Measurements from ENCODE around the gene KRT10. TPM values are rescaled to one million over a fixed set of nuclear protein-coding genes. Genes with fewer than 3 reads are reported as not detected.
"Not testable (repeated sequence)": the region's sequence is repeated elsewhere in the genome, so short reads cannot be mapped to it uniquely, and the experiment has no call there.

Gene KRT10
- total RNA-seq, 4 donors from 2014 or later, result 8.0 to 13.4 (median 11.3) TPM

DNA sequence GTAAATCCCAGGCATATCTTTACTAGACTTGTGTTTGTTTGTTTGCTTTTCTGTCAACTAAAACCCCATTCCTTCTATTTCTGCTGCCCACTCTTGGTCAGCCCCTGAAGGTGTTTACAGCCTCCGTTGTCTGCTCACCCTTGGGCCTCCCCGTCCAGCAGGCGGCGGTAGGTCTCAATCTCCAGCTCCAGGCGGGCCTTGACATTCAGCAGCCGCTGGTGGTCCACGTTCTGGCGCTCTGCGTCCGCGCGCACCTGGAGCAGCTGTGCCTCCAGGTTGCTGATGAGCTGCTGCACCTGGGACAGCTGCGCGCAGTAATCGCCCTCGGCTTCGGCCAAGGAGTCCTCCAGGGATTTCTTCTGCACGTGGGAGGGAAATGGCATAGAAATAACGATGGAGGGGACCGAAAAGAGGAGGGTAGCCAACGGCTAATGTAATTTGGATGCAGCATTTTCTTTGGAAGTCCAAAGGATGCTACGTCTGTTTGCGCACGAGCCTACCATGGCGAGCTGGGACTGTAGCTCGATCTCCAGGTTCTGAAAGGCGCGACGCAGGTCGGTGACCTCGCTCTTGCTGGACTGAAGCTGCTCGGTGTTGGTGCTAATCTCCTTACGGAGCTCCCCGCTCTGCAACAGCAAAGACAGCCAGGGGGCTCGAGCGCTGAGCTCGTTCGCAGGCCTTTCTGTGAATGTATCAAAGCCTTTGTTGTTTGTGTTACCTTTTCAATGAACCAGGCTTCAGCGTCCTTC lies 40.7 kb upstream of the KRT10 start:
- DNase-seq (ENCODE audit: low spot score in 2 of 2), result no peak
- WGBS, 2 donors, result 68% methylated on average over 39 of the region's 39 CpGs
- Histone ChIP-seq H3K27me3 (no peaks in the 10 kb centered on the region), H3K27ac (no peak overlapping the region), H3K36me3 (no peaks in the 10 kb centered on the region), H3K4me3 (no peak overlapping the region), H3K4me1 (peaks cover 0 to 6% (median 0%) of the 10 kb centered on the region in 4 donors), H3K9me3 (no peaks in the 10 kb centered on the region)
- TF ChIP-seq EP300 (IDR thresholded peaks at IDR 0.05) (no peak), POLR2A (IDR thresholded peaks at IDR 0.05) (no peak)
- TF ChIP-seq, protein P1, sequence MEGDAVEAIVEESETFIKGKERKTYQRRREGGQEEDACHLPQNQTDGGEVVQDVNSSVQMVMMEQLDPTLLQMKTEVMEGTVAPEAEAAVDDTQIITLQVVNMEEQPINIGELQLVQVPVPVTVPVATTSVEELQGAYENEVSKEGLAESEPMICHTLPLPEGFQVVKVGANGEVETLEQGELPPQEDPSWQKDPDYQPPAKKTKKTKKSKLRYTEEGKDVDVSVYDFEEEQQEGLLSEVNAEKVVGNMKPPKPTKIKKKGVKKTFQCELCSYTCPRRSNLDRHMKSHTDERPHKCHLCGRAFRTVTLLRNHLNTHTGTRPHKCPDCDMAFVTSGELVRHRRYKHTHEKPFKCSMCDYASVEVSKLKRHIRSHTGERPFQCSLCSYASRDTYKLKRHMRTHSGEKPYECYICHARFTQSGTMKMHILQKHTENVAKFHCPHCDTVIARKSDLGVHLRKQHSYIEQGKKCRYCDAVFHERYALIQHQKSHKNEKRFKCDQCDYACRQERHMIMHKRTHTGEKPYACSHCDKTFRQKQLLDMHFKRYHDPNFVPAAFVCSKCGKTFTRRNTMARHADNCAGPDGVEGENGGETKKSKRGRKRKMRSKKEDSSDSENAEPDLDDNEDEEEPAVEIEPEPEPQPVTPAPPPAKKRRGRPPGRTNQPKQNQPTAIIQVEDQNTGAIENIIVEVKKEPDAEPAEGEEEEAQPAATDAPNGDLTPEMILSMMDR (IDR thresholded peaks at IDR 0.05), result no peak

DNA sequence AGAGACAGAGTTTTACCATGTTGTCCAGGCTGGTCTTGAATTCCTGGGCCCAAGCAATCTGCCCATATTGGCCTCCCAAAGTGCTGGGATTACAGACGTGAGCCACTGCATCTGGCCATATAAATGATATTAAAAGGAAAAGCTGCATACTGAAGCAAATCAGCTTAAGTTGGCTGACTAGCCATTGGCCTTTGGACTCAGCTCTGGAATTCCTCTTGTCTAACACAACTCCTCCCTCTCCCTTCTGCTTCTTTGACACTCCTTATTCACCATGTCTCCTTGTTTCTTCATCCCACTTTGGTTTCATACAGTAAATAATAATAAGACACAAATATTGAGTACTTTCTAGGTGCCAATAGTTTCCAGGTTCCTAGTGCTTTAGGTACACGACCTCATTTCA lies 37.1 kb upstream of the KRT10 start:
- WGBS, 2 donors, result 63 to 77% methylated on average over 2 of the region's 2 CpGs
- DNase-seq (ENCODE audit: low spot score in 2 of 2), result no peak
- Histone ChIP-seq H3K4me1 (peaks cover 0 to 17% (median under 1%) of the 10 kb centered on the region in 4 donors), H3K4me3 (no peak overlapping the region), H3K27me3 (no peaks in the 10 kb centered on the region), H3K27ac (no peak overlapping the region), H3K9me3 (no peaks in the 10 kb centered on the region), H3K36me3 (no peaks in the 10 kb centered on the region)
- TF ChIP-seq EP300 (IDR thresholded peaks at IDR 0.05), result no peak
- no peak for TF ChIP-seq POLR2A (IDR thresholded peaks at IDR 0.05)
- TF ChIP-seq, protein P1 (IDR thresholded peaks at IDR 0.05), result no peak

DNA sequence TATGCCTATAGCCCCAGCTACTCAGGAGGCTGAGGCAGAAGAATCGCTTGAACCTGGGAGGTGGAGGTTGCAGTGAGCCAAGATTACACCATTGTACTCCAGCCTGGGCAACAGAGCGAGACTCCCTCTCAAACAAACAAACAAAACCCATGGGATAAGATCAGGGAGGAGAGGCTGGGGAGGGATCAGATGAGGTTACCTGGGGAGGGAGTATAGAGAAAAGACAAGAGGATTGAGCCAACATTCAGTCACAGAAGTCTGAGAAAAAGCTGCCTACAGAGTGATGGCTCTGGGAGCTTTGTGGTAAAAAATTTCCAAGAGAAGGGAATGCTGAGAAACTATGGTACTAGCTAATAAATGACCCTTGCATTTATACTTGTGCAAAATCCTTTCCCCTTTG lies 36.3 kb upstream of the KRT10 start:
- DNase-seq (ENCODE audit: low spot score in 2 of 2); H3K36me3 ChIP-seq; H3K27me3 ChIP-seq; H3K4me3 ChIP-seq; H3K9me3 ChIP-seq: not testable (repeated sequence)
- H3K27ac ChIP-seq, result peak overlapping the region in 1 of 4 donors; percentile 58
- peaks cover 0 to 24% (median 3%) of the 10 kb centered on the region in 4 donors for H3K4me1 ChIP-seq
- WGBS, 2 donors, result 73 to 93% methylated on average over 2 of the region's 2 CpGs

DNA sequence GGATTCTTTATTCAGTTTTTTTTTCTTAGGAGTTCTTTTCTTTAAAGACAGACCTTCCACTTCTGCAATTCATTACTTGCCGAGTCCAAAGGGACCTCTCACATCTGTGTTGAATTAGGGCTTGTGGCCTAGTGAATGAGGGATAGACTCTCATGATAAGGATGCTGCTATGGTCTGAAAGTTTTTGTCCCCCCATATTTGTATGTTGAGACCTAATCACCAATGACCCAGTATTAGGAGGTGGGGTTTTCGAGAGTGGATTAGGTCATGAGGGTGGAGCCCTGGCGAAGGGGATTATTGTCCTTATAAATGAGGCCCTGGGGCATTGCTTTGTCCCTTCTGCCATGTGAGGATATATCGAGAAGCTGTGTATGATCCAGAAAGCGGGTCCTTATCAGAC lies 35.1 kb upstream of the KRT10 start:
- no peaks in the 10 kb centered on the region for H3K36me3 ChIP-seq
- H3K9me3 ChIP-seq, result no peaks in the 10 kb centered on the region
- WGBS, 2 donors, result 55 to 57% methylated on average over 5 of the region's 5 CpGs
- DNase-seq (ENCODE audit: low spot score in 2 of 2), result peak in 1 of 2 donors; percentile 38
- no peak overlapping the region for H3K4me3 ChIP-seq
- no peaks in the 10 kb centered on the region for H3K27me3 ChIP-seq
- TF ChIP-seq EP300 (IDR thresholded peaks at IDR 0.05), result no peak
- TF ChIP-seq, protein P1 (IDR thresholded peaks at IDR 0.05), result no peak
- no peak for TF ChIP-seq POLR2A (IDR thresholded peaks at IDR 0.05)
- H3K4me1 ChIP-seq, result peaks cover 0 to 31% (median 3%) of the 10 kb centered on the region in 4 donors
- H3K27ac ChIP-seq, result peak overlapping the region in 3 of 4 donors; percentile 42 to 73 (median 58)

DNA sequence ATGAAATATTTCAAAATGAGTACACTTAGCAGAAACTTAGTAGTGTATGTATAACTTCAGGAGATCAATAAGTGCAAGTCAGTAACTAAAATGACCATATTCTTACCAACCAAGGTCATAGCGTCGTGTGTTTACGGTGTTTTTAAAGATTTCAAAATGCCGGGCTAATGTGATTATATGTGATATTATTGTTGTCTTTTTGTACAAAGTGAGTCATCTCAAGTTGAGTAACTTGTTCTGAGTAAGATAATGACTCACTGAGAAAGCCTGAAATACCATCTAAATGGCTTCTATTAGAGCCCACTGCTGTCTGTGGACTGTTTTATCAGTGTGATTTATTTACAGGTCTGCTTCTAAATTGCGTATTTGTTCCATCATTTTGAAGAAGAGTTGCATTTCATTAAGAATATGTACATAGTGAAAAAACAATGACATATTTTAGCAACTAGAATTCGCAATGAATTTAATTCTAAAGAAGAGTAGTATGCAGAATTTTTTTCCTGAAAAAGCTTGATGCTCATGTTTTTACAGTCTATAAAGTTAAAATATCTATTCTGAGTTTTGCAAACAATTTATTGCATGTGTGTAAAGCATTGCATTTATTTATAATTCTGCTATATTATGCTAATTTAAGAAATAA lies 31.9 kb upstream of the KRT10 start:
- H3K36me3 ChIP-seq, result no peaks in the 10 kb centered on the region
- H3K9me3 ChIP-seq, result no peaks in the 10 kb centered on the region
- H3K4me1 ChIP-seq, result peaks cover 0 to 31% (median 3%) of the 10 kb centered on the region in 4 donors
- H3K27ac ChIP-seq, result peak overlapping the region in 1 of 4 donors; percentile 56
- DNase-seq (ENCODE audit: low spot score in 2 of 2), result no peak
- TF ChIP-seq, protein P1 (IDR thresholded peaks at IDR 0.05), result no peak
- TF ChIP-seq EP300 (IDR thresholded peaks at IDR 0.05) (no peak), POLR2A (IDR thresholded peaks at IDR 0.05) (no peak)
- WGBS, 2 donors, result 44 to 50% methylated on average over 6 of the region's 6 CpGs
- H3K27me3 ChIP-seq, result no peaks in the 10 kb centered on the region
- no peak overlapping the region for H3K4me3 ChIP-seq
